Stimulated activated effector memory CD8-positive, alpha-beta T cell treated with anti-CD3 and anti-CD28 coated beads, Interleukin-12 subunit alpha, Interleukin-12 subunit beta, amount 100 ng/mL, for 72 hours (primary cell): ENCODE measurements around the gene ARL1.

Experiments
- ATAC-seq: fragments of 150-1000 bp; cut with Tn5 transposase; 2 replicates; pipeline ENCODE4 v1.10.0; 2021
- DNase-seq, 2 donors: peaks; one replicate each; pipeline ENCODE4 v3.0.0; 2021 to 2022; ENCODE audit warnings: low spot score in 2 of 2
- H3K27ac Mint-ChIP-seq: one replicate; pipeline ENCODE4 v1.8.0; 2022; ENCODE audit warnings: mild to moderate bottlenecking, mixed read lengths
- H3K36me3 Mint-ChIP-seq: one replicate; pipeline ENCODE4 v1.8.0; 2022; ENCODE audit warnings: mild to moderate bottlenecking, mixed read lengths
- H3K4me1 Mint-ChIP-seq: one replicate; pipeline ENCODE4 v1.8.0; 2022; ENCODE audit warnings: mixed read lengths
- H3K4me3 Mint-ChIP-seq: one replicate; pipeline ENCODE4 v1.8.0; 2022; ENCODE audit warnings: mild to moderate bottlenecking, mixed read lengths
- H3K9me3 Mint-ChIP-seq: one replicate; pipeline ENCODE4 v1.8.0; 2022; ENCODE audit warnings: mixed read lengths

The ARL1 gene

DNA sequence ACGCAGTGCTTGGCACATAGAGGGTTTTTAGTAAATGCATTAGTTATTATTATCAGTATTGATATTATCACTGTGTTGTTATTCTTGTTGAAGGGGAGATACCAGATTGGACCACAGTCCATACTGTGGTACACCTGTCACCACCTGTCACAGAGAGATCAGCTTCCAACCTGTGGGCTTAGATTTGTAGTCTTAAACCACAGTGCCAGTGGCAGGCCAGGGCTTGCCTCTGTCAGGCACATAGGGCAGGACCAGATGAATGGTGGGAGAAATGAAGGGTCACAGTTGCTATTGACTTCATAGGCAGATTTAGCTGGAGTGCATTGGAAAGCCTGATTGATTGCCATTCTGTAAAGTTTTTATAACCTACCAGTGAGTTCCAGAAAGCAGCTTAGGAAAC is 35.1 kb downstream of the ARL1 start:
- ATAC-seq (no peak), DNase-seq (no peak)
- H3K4me3 Mint-ChIP-seq = no peak overlapping the region
- peaks cover 96% of the 10 kb centered on the region for H3K36me3 Mint-ChIP-seq
- peaks cover 6% of the 10 kb centered on the region for H3K4me1 Mint-ChIP-seq
- no peaks in the 10 kb centered on the region for H3K9me3 Mint-ChIP-seq
- no peak overlapping the region for H3K27ac Mint-ChIP-seq

GRCh38 chr12:101368016-101368415 is 39.6 kb downstream of the ARL1 start:
- DNase-seq (no peak), ATAC-seq (no peak)
- Mint-ChIP-seq H3K4me1 (peaks cover 6% of the 10 kb centered on the region), H3K4me3 (no peak overlapping the region), H3K9me3 (no peaks in the 10 kb centered on the region), H3K27ac (no peak overlapping the region), H3K36me3 (peaks cover 99% of the 10 kb centered on the region)

DNA sequence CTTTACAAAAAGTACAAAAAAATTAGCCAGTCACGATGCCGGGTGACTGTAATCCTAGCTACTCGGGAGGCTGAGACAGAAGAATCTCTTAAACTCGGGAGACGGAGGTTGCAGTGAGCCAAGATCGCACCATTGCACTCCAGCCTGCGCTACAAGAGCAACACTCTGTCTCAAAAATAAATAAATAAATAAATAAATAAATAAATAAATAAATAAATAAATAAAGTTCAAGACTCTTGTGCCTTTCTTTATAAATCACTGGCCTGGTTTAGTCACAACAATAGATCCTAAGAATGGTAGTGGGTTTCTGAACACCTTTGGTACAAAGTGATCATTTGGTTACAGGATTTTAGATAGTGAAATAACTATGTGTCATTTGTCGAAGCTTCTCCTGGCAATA is 46.1 kb downstream of the ARL1 start:
- no peaks in the 10 kb centered on the region for H3K9me3 Mint-ChIP-seq
- peaks cover 6% of the 10 kb centered on the region for H3K4me1 Mint-ChIP-seq
- ATAC-seq = no peak
- H3K27ac Mint-ChIP-seq = no peak overlapping the region
- H3K36me3 Mint-ChIP-seq = peaks cover 96% of the 10 kb centered on the region
- no peak overlapping the region for H3K4me3 Mint-ChIP-seq
- no peak for DNase-seq

DNA sequence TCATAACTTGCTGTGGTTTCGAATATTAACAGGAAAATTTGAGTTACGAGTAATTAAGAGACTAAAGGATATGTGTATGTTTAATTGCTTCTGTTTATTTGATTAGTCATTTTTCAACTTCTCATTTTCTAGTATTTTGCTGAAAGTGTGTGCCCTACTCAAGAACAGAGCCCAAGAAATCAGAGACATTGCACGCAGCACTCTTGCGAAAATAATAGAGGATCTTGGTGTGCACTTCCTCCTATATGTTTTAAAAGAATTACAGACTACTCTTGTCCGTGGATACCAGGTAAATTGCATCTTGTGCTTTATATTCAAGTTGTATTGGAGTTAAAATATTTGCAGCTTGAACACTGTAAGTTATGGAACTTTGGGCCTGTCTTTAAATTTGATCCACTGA is 50.8 kb downstream of the ARL1 start:
- peaks cover 99% of the 10 kb centered on the region for H3K36me3 Mint-ChIP-seq
- H3K4me1 Mint-ChIP-seq = no peaks in the 10 kb centered on the region
- no peaks in the 10 kb centered on the region for H3K9me3 Mint-ChIP-seq
- DNase-seq (no peak), ATAC-seq (no peak)
- no peak overlapping the region for H3K4me3 Mint-ChIP-seq
- H3K27ac Mint-ChIP-seq = no peak overlapping the region

- Mint-ChIP-seq H3K4me3 (no peak overlapping the region), H3K36me3 (peaks cover 100% of the 10 kb centered on the region), H3K9me3 (no peaks in the 10 kb centered on the region), H3K27ac (no peak overlapping the region), H3K4me1 (no peaks in the 10 kb centered on the region)
- ATAC-seq (no peak), DNase-seq (no peak)
Observed at GRCh38 chr12:101351682-101352081, 55.9 kb downstream of the ARL1 start.

- Mint-ChIP-seq H3K36me3 (peaks cover 100% of the 10 kb centered on the region), H3K4me1 (no peaks in the 10 kb centered on the region), H3K4me3 (no peak overlapping the region), H3K9me3 (no peaks in the 10 kb centered on the region), H3K27ac (no peak overlapping the region)
- DNase-seq (no peak), ATAC-seq (no peak)
Observed at GRCh38 chr12:101343893-101344292, 63.7 kb downstream of the ARL1 start.
